ENCODE data around the gene IFT27. TPM values are rescaled to one million over a fixed set of nuclear protein-coding genes. Genes with fewer than 3 reads are reported as not detected.

The IFT27 gene
- total RNA-seq, 6 experiments from 2014 or later: 14.4 to 22.0 (median 17.5) TPM

DNA sequence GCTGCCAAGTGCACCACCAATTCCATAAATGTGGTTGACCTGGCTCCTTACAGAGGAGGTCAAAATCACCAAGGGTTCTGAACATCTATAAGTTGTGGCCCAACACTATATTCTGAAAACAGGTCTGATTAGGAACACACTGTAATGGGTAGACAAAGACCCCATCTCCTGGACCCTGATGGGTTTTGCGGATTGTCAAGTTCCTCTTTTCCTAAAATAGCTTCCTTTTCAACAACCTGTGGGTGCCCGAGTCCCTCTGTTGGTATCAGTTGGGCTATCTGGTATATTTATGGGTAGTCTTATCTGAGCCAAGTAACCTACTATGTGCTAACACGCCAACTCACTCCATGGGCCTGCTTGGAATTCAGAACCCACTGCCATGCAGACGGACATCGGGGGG lies 62.5 kb downstream of the IFT27 start:
- DNase-seq: no peak
- no peaks in the 10 kb centered on the region for H3K9me3 Mint-ChIP-seq
- H3K27ac Mint-ChIP-seq: no peak overlapping the region
- no peak overlapping the region for H3K4me3 Mint-ChIP-seq
- no peaks in the 10 kb centered on the region for H3K36me3 Mint-ChIP-seq (ENCODE audit: low read depth)
- TF ChIP-seq, protein P1, sequence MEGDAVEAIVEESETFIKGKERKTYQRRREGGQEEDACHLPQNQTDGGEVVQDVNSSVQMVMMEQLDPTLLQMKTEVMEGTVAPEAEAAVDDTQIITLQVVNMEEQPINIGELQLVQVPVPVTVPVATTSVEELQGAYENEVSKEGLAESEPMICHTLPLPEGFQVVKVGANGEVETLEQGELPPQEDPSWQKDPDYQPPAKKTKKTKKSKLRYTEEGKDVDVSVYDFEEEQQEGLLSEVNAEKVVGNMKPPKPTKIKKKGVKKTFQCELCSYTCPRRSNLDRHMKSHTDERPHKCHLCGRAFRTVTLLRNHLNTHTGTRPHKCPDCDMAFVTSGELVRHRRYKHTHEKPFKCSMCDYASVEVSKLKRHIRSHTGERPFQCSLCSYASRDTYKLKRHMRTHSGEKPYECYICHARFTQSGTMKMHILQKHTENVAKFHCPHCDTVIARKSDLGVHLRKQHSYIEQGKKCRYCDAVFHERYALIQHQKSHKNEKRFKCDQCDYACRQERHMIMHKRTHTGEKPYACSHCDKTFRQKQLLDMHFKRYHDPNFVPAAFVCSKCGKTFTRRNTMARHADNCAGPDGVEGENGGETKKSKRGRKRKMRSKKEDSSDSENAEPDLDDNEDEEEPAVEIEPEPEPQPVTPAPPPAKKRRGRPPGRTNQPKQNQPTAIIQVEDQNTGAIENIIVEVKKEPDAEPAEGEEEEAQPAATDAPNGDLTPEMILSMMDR (IDR thresholded peaks at IDR 0.05): no peak
- H3K4me1 Mint-ChIP-seq (ENCODE audit: low read depth): no peaks in the 10 kb centered on the region
- H3K27me3 Mint-ChIP-seq (ENCODE audit: insufficient read depth): peaks cover 47% of the 10 kb centered on the region

Other genes starting within 250 kb of the IFT27 start
- gene EIF3D, start 247.0 kb downstream of the IFT27 start, total RNA-seq (2021; fragmentation: NEBNext Ultra II Directional; extraction: Animal tissue kit (Norgen Biotek cat#: 25700)): 100 to 1,000 TPM; 163 to 177 (median 172) TPM
- not detected for gene CACNG2, start 72.4 kb downstream of the IFT27 start, total RNA-seq (2021; fragmentation: NEBNext Ultra II Directional; extraction: Animal tissue kit (Norgen Biotek cat#: 25700))
- gene PVALB, start 40.9 kb upstream of the IFT27 start, total RNA-seq (2021; fragmentation: NEBNext Ultra II Directional; extraction: Animal tissue kit (Norgen Biotek cat#: 25700)): not detected
- not detected for gene NCF4, start 84.9 kb upstream of the IFT27 start, total RNA-seq (2021; fragmentation: NEBNext Ultra II Directional; extraction: Animal tissue kit (Norgen Biotek cat#: 25700))
- 1 to 10 TPM in 5 of 6 experiments, under 1 TPM in 1; 0.76 to 3.2 (median 2.4) TPM for gene CSF2RB, start 137.5 kb upstream of the IFT27 start, total RNA-seq (2021; fragmentation: NEBNext Ultra II Directional; extraction: Animal tissue kit (Norgen Biotek cat#: 25700))
- gene TST, start 243.3 kb upstream of the IFT27 start, total RNA-seq (2021; fragmentation: NEBNext Ultra II Directional; extraction: Animal tissue kit (Norgen Biotek cat#: 25700)): 10 to 100 TPM; 18.6 to 32.8 (median 21.7) TPM
- 10 to 100 TPM; 24.9 to 35.5 (median 27.5) TPM for gene MPST, start 243.6 kb upstream of the IFT27 start, total RNA-seq (2021; fragmentation: NEBNext Ultra II Directional; extraction: Animal tissue kit (Norgen Biotek cat#: 25700))